Activated CD4-positive, alpha-beta T cell treated with anti-CD3 and anti-CD28 coated beads, Interleukin-2, amount 10 ng/mL, durations not matched to agents 24 days and 14 days (primary cell): ENCODE results near the gene NR2F1. TPM values are rescaled to one million over a fixed set of nuclear protein-coding genes. Genes with fewer than 3 reads are reported as not detected.

Source experiments
- DNase-seq: peaks from one replicate; pipeline ENCODE4 v3.0.0; 2022
- H3K27ac Mint-ChIP-seq: one replicate; pipeline ENCODE4 v1.8.0; 2022; ENCODE audit warnings: mild to moderate bottlenecking, mixed read lengths
- H3K27me3 Mint-ChIP-seq: one replicate; pipeline ENCODE4 v1.8.0; 2022; ENCODE audit warnings: mixed read lengths
- H3K36me3 Mint-ChIP-seq: one replicate; pipeline ENCODE4 v1.8.0; 2022; ENCODE audit warnings: low read depth, mild to moderate bottlenecking, mixed read lengths
- H3K4me1 Mint-ChIP-seq: one replicate; pipeline ENCODE4 v1.8.0; 2021; ENCODE audit warnings: mixed read lengths
- H3K4me3 Mint-ChIP-seq: one replicate; pipeline ENCODE4 v1.8.0; 2022; ENCODE audit warnings: mild to moderate bottlenecking, moderate library complexity, mixed read lengths
- H3K9me3 Mint-ChIP-seq: one replicate; pipeline ENCODE4 v1.8.0; 2021; ENCODE audit warnings: mixed read lengths
- intact Hi-C: fragments of 100-400 bp; cut with micrococcal nuclease; formaldehyde crosslinking; loops from one replicate; pipeline ENCODE4 v1.15.1; 2023
- total RNA-seq: library from RNA; stranded (reverse); gene quantifications from 2 replicates; pipeline ENCODE4 v1.2.3, GENCODE V29; 2022

NR2F1 gene
- total RNA-seq, 1 donor from 2014 or later: not detected

GRCh38 chr5:93611273-93611975 lies 28.4 kb downstream of the NR2F1 start:
- intact Hi-C loops: no loop called here
- no peak for DNase-seq
- Mint-ChIP-seq H3K4me1 (peaks cover 8% of the 10 kb centered on the region), H3K36me3 (peaks cover 2% of the 10 kb centered on the region), H3K9me3 (peaks cover 18% of the 10 kb centered on the region), H3K27ac (no peak overlapping the region), H3K4me3 (no peak overlapping the region), H3K27me3 (peaks cover 85% of the 10 kb centered on the region)

DNA sequence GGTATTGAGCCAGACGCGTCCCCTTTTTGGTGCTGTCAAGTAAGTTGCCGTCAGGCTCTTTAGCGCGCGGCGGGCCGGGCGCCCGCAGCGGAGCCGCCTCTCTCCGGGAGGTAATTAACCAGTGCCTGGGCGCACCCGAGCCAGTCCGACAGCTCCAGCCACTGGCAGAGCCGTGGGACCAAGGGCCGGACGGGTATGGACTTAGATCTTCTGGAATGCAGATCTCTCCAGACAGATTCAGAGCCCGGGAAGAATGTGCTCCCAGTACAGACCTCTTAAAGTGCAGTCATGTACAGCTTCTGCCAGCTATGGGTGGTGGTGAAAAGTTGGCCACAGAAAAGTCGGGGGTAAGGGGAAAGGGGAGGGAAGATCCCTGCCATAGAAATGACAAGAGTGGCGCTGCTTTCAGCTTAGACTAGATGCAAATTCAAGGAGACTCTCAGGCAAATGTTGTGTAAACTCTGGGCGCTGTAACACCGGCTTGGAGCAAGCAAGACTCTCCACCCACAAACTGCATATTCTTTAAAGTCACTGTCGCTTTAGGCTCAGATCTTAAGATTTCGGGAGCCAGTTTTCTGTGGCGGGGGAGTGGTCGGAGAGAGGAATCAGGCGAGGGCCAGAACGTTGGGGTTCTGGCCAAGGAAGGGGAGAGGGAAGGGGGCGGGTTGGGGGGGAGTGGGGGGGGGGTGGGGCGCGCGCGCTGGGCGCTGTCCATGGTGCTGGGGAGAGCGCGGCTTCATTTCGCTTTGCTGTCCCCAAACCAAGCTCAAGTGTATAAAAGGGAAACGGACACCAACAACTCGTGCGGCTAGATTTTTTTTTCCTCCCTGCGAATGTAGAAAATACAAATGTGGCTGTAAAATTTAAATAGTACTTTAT lies 29.2 kb downstream of the NR2F1 start:
- Mint-ChIP-seq H3K4me1 (peaks cover 8% of the 10 kb centered on the region), H3K27me3 (peaks cover 85% of the 10 kb centered on the region), H3K9me3 (peaks cover 18% of the 10 kb centered on the region), H3K36me3 (peaks cover 2% of the 10 kb centered on the region), H3K27ac (no peak overlapping the region), H3K4me3 (no peak overlapping the region)
- intact Hi-C loops: loop anchor here (1.0 kb wide), 1 partner anchor 8 kb away; no protein-coding TSS in a partner anchor
- no peak for DNase-seq

DNA sequence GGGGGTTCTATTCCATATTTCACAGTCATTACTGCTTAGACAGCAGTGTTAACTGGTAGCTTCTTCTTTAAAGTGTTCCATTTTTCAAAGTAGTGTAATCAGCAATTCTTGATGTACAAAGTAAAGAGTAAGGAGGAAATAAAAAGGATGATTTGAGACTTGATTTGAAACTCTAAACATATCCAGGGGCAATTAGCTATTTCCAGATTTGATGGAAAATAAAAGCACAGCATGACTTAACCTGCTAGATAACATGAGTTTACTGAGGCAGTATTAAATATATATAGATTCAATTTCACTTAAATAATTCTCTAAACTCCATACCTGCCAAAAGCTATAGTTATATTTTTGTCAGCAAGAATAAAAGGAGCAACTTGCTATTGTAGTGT lies 29.8 kb downstream of the NR2F1 start:
- Mint-ChIP-seq H3K9me3 (peaks cover 18% of the 10 kb centered on the region), H3K4me1 (peaks cover 6% of the 10 kb centered on the region), H3K27ac (no peak overlapping the region), H3K36me3 (peaks cover 2% of the 10 kb centered on the region), H3K27me3 (peaks cover 80% of the 10 kb centered on the region), H3K4me3 (no peak overlapping the region)
- no peak for DNase-seq
- intact Hi-C loops: loop anchor here (1.0 kb wide), 1 partner anchor 7 kb away; no protein-coding TSS in a partner anchor

- Mint-ChIP-seq H3K27ac (no peak overlapping the region), H3K4me3 (no peak overlapping the region), H3K36me3 (peaks cover 2% of the 10 kb centered on the region), H3K27me3 (peaks cover 64% of the 10 kb centered on the region), H3K4me1 (peaks cover 14% of the 10 kb centered on the region), H3K9me3 (peaks cover 12% of the 10 kb centered on the region)
- intact Hi-C loops: no loop called here
- DNase-seq: no peak
Measured at GRCh38 chr5:93616538-93617174, 33.6 kb downstream of the NR2F1 start.

- peaks cover 15% of the 10 kb centered on the region for H3K4me1 Mint-ChIP-seq
- no peaks in the 10 kb centered on the region for H3K9me3 Mint-ChIP-seq
- no peaks in the 10 kb centered on the region for H3K36me3 Mint-ChIP-seq
- H3K4me3 Mint-ChIP-seq: peak overlapping the region; percentile 88
- H3K27me3 Mint-ChIP-seq: peaks cover 52% of the 10 kb centered on the region
- peak; percentile 81 for DNase-seq
- peak overlapping the region; percentile 72 for H3K27ac Mint-ChIP-seq
- intact Hi-C loops: loop anchor here (1.0 kb wide), 1 partner anchor 8 kb away; no protein-coding TSS in a partner anchor
Measured at GRCh38 chr5:93620487-93621326, 37.7 kb downstream of the NR2F1 start.

DNA sequence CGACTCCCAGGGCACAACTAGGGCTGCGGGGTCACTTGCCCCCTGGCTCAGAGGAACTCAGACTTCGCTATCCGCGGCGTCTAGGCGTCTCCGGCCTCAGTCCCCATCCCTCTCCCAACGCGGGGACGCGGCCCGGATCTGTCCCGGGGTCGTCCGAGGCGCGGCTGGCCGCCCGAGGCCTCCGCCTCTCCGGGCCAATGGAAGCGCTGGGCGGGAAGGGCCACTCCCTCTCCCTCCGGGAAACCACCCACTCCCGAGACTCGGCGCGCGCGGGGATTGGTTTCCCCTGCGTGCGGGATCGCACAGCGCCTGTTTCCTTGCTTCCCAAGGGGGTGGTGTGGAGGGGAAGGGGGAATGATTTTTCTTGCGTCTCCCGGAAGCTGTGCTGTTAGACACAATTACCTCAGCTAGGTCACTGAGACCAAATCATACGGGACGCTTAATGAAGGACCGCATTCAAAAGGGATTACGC lies 38.3 kb downstream of the NR2F1 start:
- DNase-seq: peak; percentile 64
- Mint-ChIP-seq H3K27ac (no peak overlapping the region), H3K36me3 (no peaks in the 10 kb centered on the region), H3K27me3 (peaks cover 47% of the 10 kb centered on the region), H3K4me3 (peak overlapping the region; percentile 88), H3K9me3 (no peaks in the 10 kb centered on the region), H3K4me1 (peaks cover 15% of the 10 kb centered on the region)
- intact Hi-C loops: no loop called here

- intact Hi-C loops: no loop called here
- H3K4me1 Mint-ChIP-seq: peaks cover 15% of the 10 kb centered on the region
- H3K27ac Mint-ChIP-seq: no peak overlapping the region
- H3K4me3 Mint-ChIP-seq: peak overlapping the region; percentile 9
- no peaks in the 10 kb centered on the region for H3K9me3 Mint-ChIP-seq
- H3K36me3 Mint-ChIP-seq: no peaks in the 10 kb centered on the region
- peak; percentile 65 for DNase-seq
- peaks cover 41% of the 10 kb centered on the region for H3K27me3 Mint-ChIP-seq
Measured at GRCh38 chr5:93622240-93622885, 39.3 kb downstream of the NR2F1 start.

DNA sequence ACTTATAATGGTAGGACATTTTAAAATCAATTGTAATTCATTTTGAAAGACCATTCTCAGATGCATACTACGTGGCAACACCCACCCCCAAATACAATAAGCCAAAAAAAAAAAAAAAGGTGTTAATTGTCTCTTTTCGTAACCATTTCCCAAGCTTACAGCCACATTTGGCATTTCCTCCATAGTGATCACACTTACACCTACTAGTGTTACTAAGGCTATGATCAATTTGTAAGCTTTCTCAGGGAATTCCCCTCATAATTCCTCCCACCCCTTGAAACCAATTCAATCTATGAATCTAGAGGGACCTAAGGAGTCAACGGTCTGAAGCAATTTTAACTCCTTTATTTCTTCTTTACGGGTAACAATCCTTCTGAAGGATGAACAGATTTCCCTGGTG lies 40.1 kb downstream of the NR2F1 start:
- H3K4me3 Mint-ChIP-seq: no peak overlapping the region
- no peaks in the 10 kb centered on the region for H3K36me3 Mint-ChIP-seq
- no peak overlapping the region for H3K27ac Mint-ChIP-seq
- H3K9me3 Mint-ChIP-seq: no peaks in the 10 kb centered on the region
- peaks cover 41% of the 10 kb centered on the region for H3K27me3 Mint-ChIP-seq
- intact Hi-C loops: no loop called here
- no peak for DNase-seq
- peaks cover 15% of the 10 kb centered on the region for H3K4me1 Mint-ChIP-seq

DNA sequence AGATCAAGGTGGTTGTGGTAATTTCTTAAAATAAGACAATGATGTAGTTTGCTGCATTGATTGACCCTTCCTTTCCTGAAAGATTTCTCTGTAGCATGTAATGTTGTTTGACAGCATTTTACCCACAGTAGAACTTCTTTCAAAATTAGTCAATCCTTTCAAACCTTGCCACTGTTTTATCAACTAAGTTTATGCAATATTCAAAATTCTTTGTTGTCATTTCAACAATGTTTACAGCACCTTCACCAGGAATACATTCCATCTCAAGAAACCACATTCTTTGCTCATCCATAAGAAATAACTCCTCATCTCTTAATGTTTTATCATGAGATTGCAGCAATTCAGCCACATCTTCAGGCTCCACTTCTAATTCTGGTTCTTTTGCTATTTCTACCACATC lies 43.8 kb downstream of the NR2F1 start:
- no peak overlapping the region for H3K27ac Mint-ChIP-seq
- intact Hi-C loops: no loop called here
- H3K36me3 Mint-ChIP-seq: no peaks in the 10 kb centered on the region

DNA sequence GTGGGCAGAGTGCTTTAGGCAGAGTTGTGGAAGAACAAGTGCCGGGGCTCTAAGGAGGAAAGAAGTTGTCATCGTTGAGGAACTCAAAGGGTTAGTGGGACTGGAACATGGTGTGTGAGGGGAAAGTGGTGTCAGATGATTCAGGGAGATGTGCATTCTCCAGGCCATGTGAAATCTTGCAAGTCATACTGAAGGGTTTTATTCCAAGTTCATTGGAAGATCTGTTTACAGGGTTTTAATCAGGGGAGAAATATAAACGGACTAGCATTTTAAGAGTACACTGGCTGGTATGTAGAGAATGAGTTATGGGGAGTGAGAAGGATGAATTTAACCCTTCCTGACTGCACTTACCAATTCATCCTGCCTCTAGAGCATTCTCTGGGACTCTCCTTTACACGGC lies 49.3 kb downstream of the NR2F1 start:
- Mint-ChIP-seq H3K27me3 (no peaks in the 10 kb centered on the region), H3K4me3 (no peak overlapping the region), H3K4me1 (no peaks in the 10 kb centered on the region), H3K36me3 (no peaks in the 10 kb centered on the region), H3K27ac (no peak overlapping the region), H3K9me3 (no peaks in the 10 kb centered on the region)
- intact Hi-C loops: no loop called here
- no peak for DNase-seq

More for the DNA sequence above, 43.8 kb downstream of the NR2F1 start:
- Mint-ChIP-seq H3K4me3 (no peak overlapping the region), H3K27me3 (peaks cover 22% of the 10 kb centered on the region), H3K9me3 (no peaks in the 10 kb centered on the region), H3K4me1 (peaks cover 5% of the 10 kb centered on the region)
- DNase-seq: no peak

- intact Hi-C loops: no loop called here
- H3K27ac Mint-ChIP-seq: no peak overlapping the region
- H3K36me3 Mint-ChIP-seq: no peaks in the 10 kb centered on the region
- no peaks in the 10 kb centered on the region for H3K27me3 Mint-ChIP-seq
- no peak for DNase-seq
- H3K4me1 Mint-ChIP-seq: no peaks in the 10 kb centered on the region
- H3K9me3 Mint-ChIP-seq: no peaks in the 10 kb centered on the region
- H3K4me3 Mint-ChIP-seq: no peak overlapping the region
Measured at GRCh38 chr5:93635991-93636390, 53.0 kb downstream of the NR2F1 start.

GRCh38 chr5:93636837-93637236 lies 53.8 kb downstream of the NR2F1 start:
- Mint-ChIP-seq H3K27me3 (no peaks in the 10 kb centered on the region), H3K4me1 (no peaks in the 10 kb centered on the region), H3K36me3 (no peaks in the 10 kb centered on the region), H3K9me3 (no peaks in the 10 kb centered on the region), H3K4me3 (no peak overlapping the region), H3K27ac (no peak overlapping the region)
- no peak for DNase-seq
- intact Hi-C loops: no loop called here

DNA sequence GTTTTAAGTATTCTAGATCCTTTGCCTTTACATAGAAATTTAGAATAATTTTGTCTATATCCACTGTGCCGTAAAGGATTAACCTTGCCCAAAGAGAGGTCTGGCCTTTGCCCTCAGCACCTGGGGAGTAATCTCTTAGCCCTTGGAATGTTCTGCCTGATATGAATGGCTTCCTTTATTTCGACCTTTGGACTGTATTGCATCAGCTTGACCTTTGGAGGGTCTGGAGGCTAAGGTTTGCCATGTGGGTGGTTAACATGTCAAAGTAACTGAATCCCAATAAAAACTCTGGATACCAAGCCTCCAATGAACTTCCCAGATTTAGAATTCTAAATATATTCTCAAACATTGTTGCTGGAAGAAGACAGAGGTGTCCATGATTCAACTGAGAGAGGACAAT lies 54.7 kb downstream of the NR2F1 start:
- H3K27ac Mint-ChIP-seq: no peak overlapping the region
- no peaks in the 10 kb centered on the region for H3K9me3 Mint-ChIP-seq
- H3K4me3 Mint-ChIP-seq: no peak overlapping the region
- no peaks in the 10 kb centered on the region for H3K4me1 Mint-ChIP-seq
- intact Hi-C loops: no loop called here
- no peaks in the 10 kb centered on the region for H3K36me3 Mint-ChIP-seq
- H3K27me3 Mint-ChIP-seq: no peaks in the 10 kb centered on the region
- DNase-seq: no peak
